K562 (cell line): ENCODE data around the gene PSMB11. TPM values are rescaled to one million over a fixed set of nuclear protein-coding genes. Genes with fewer than 3 reads are reported as not detected.

Source experiments
- ATF4 ChIP-seq: fragments of 450-650 bp; formaldehyde crosslinking; IDR thresholded peaks from 2 replicates; pipeline ENCODE4 v1.4.0; 2022; ENCODE audit warnings: mild to moderate bottlenecking, moderate library complexity
- BCL6 ChIP-seq: fragments of 250-450 bp; sonication (Bioruptor Pico); IDR thresholded peaks from 2 replicates; pipeline ENCODE4 v1.4.0; 2020
- CBFA2T2 ChIP-seq: fragments of 450-650 bp; conservative IDR thresholded peaks from 2 replicates; pipeline ENCODE4 v1.6.1; 2017; ENCODE audit warnings: mild to moderate bottlenecking
- CEBPB ChIP-seq: fragments of 450-650 bp; IDR thresholded peaks from 2 replicates; pipeline ENCODE4 v1.6.1; 2016; ENCODE audit warnings: missing genetic modification characterization, missing compliant biosample characterization
- FOXP1 ChIP-seq: sonication (generic); formaldehyde crosslinking; IDR thresholded peaks from 2 replicates; pipeline ENCODE4 v1.8.0; 2022; ENCODE audit warnings: mild to moderate bottlenecking, missing genetic modification reagents
- HDAC1 ChIP-seq, 2 experiments: fragments of 450-650 bp; IDR thresholded peaks; 2 replicates each; pipeline ENCODE4 v1.6.1; 2016 to 2017; ENCODE audit warnings: inconsistent platforms in 1 of 2, mild to moderate bottlenecking in 1 of 2, moderate library complexity in 1 of 2
- HMG20A ChIP-seq: fragments of 450-650 bp; formaldehyde crosslinking; conservative IDR thresholded peaks from 2 replicates; pipeline ENCODE4 v1.4.0; 2020; ENCODE audit warnings: mild to moderate bottlenecking, mixed read lengths
- ILK ChIP-seq: fragments of 450-650 bp; IDR thresholded peaks from 2 replicates; pipeline ENCODE4 v1.6.1; 2016; ENCODE audit warnings: missing genetic modification characterization, low read depth, mild to moderate bottlenecking, missing compliant biosample characterization, moderate library complexity, borderline replicate concordance
- MAFG ChIP-seq: fragments of 450-650 bp; conservative IDR thresholded peaks from 2 replicates; pipeline ENCODE4 v1.6.1; 2016; ENCODE audit warnings: missing genetic modification characterization, missing compliant biosample characterization
- MXI1 ChIP-seq: IDR thresholded peaks from 2 replicates; pipeline ENCODE4 v1.6.1; 2011; ENCODE audit warnings: low read depth, mild to moderate bottlenecking, improper control_type of control experiment, low read length
- NBN ChIP-seq: fragments of 450-650 bp; IDR thresholded peaks from 2 replicates; pipeline ENCODE4 v1.6.1; 2016; ENCODE audit warnings: low read depth, mild to moderate bottlenecking
- NFYB ChIP-seq: IDR thresholded peaks from 2 replicates; pipeline ENCODE4 v1.6.1; 2011; ENCODE audit warnings: mild to moderate bottlenecking, moderate library complexity; ENCODE audit not compliant: insufficient read length; ENCODE audit errors: extremely low read depth
- POLR3A ChIP-seq: IDR thresholded peaks from 2 replicates; pipeline ENCODE4 v1.6.1; 2011; ENCODE audit warnings: borderline replicate concordance, mild to moderate bottlenecking, moderate library complexity; ENCODE audit not compliant: insufficient read length, insufficient read depth; ENCODE audit errors: extremely low read depth
- SRSF3 ChIP-seq: fragments of 200-400 bp; formaldehyde crosslinking; IDR thresholded peaks from 2 replicates; pipeline ENCODE4 v1.6.1; 2016; ENCODE audit warnings: mild to moderate bottlenecking, low read length, moderate library complexity; ENCODE audit not compliant: insufficient read depth
- TSC22D4 ChIP-seq: fragments of 450-650 bp; IDR thresholded peaks from 2 replicates; pipeline ENCODE4 v1.6.1; 2016; ENCODE audit warnings: missing genetic modification characterization, missing biosample characterization, control low read depth
- ZC3H4 ChIP-seq: sonication (generic); formaldehyde crosslinking; IDR thresholded peaks from 2 replicates; pipeline ENCODE4 v1.9.0; 2021; ENCODE audit warnings: missing genetic modification reagents, borderline replicate concordance
- ZNF24 ChIP-seq: fragments of 450-650 bp; IDR thresholded peaks from 2 replicates; pipeline ENCODE4 v1.6.1; 2016
- ZNF445 ChIP-seq: fragments of 250-450 bp; sonication (Bioruptor Pico); IDR thresholded peaks from 2 replicates; pipeline ENCODE4 v1.4.0; 2020; ENCODE audit warnings: low read depth, mild to moderate bottlenecking, moderate library complexity
- ZNF583 ChIP-seq: fragments of 250-450 bp; sonication (Bioruptor Pico); IDR thresholded peaks from 2 replicates; pipeline ENCODE4 v1.4.0; 2020
- ZNF76 ChIP-seq: fragments of 250-450 bp; sonication (Bioruptor Pico); IDR thresholded peaks from 2 replicates; pipeline ENCODE4 v1.4.0; 2020; ENCODE audit warnings: mild to moderate bottlenecking, moderate library complexity, borderline replicate concordance
- polyA plus RNA-seq, 8 experiments: library from polyadenylated mRNA; depleted of rRNA in 4 of 8; stranded (reverse) in 5 of 8; unstranded in 3 of 8; fragments of >200 nt; fragmentation: Nextera tagmentation in 2 of 8; fragmentation: Illumina TruSeq in 1 of 8; extraction: Ambion mirVana in 2 of 8; extraction: Trizol in 1 of 8; gene quantifications; 2 replicates each; pipeline versions ENCODE4 v1.2.1 to v1.2.3, GENCODE V29; 2011 to 2014; ENCODE audit warnings: inconsistent platforms in 1 of 8, missing spikeins in 1 of 8
- total RNA-seq, 7 experiments: library from RNA; depleted of rRNA in 6 of 7; stranded (reverse); fragments of >200 nt in 6 of 7; fragmentation: Illumina TruSeq in 2 of 7; extraction: Trizol in 2 of 7; gene quantifications; 2 replicates each; pipeline versions ENCODE4 v1.2.1 to v1.2.3, GENCODE V29; 2011 to 2021; ENCODE audit warnings: low replicate concordance in 1 of 7
- TF ChIP-seq, protein P1 (sequence below): sonication (generic); formaldehyde crosslinking; IDR thresholded peaks from 2 replicates; pipeline ENCODE4 v1.9.0; 2022; ENCODE audit warnings: mild to moderate bottlenecking, missing genetic modification reagents
- TF ChIP-seq, protein P2 (sequence below): fragments of 450-650 bp; conservative IDR thresholded peaks from 2 replicates; pipeline ENCODE4 v1.6.1; 2016; ENCODE audit warnings: missing genetic modification characterization, low read depth, mild to moderate bottlenecking, missing compliant biosample characterization, moderate library complexity
- TF ChIP-seq, protein P3 (sequence below): sonication (generic); formaldehyde crosslinking; IDR thresholded peaks from 2 replicates; pipeline ENCODE4 v1.8.0; 2022; ENCODE audit warnings: mild to moderate bottlenecking, missing genetic modification reagents
- TF ChIP-seq, protein P4 (sequence below): fragments of 250-450 bp; sonication (Bioruptor Pico); IDR thresholded peaks from 2 replicates; pipeline ENCODE4 v1.5.1; 2021; ENCODE audit warnings: mild to moderate bottlenecking

The PSMB11 gene
- total and polyA plus RNA-seq, 9 of the 15 experiments (the other 6 are each of a cell fraction or from before 2014, with no cell fraction given): not detected

DNA sequence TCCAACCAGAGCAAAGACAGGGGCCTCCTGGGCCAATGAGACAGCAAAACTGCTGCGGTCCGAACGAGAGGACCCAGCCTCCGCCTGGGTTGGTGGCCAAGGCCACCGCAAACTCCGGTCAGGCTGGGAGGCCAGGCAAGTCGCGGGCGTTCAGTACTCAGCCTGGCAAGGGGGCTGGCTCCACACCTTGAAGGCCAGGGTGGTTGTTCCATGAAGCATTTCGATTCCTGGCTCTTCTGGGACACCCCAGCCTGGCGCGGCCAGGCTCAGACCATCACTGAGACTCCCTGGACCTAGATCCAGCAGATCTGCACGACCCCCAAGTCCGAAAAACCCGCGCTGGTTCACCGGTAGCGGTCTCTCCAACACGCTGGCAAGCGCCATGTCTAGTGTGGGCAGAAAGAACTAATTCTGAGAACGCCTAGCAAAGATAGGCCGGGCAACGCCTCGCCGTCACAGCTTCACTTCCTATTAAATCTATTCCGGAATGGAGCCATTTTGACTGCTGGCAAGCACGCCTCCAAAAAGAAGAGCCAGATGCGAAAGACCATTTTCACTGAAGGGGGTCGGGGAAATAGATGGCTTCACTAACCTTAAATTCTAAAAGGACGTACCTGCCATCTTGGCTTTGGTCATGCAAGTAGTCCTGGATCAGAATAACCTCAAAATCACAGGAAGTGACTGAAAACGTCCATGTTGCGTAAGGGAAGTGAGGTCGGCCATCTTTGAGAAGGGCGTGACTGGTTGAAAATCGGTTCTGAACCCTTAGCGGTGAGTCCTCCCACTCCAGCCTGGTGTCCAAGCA lies 7.3 kb upstream of the PSMB11 start, which contains the start of gene PSMB5 (continued):
- TF ChIP-seq ATF4 (CRISPR knock-in tag) (no peak; the same call in 1 of the 2 replicates), ILK (no peak), ZNF24 (no peak), TSC22D4 (tag) (no peak), CBFA2T2 (no peak), CEBPB (peak; percentile 98), ZNF583 (CRISPR knock-in tag) (no peak), POLR3A (no peak), SRSF3 (no peak), HMG20A (no peak), NBN (no peak), ZNF76 (CRISPR knock-in tag) (no peak), FOXP1 (no peak), MAFG (peak; percentile 91), MXI1 (no peak; the same call in 1 of the 2 replicates), ZNF445 (CRISPR knock-in tag) (no peak), ZC3H4 (CRISPR knock-in tag) (no peak), NFYB (no peak), HDAC1 (IDR thresholded peaks at IDR 0.05) (0 out of 4 replicates have a peak, but pooled peaks of 1 of the 2 experiments have one; percentile 56), BCL6 (no peak)
- TF ChIP-seq, protein P1, sequence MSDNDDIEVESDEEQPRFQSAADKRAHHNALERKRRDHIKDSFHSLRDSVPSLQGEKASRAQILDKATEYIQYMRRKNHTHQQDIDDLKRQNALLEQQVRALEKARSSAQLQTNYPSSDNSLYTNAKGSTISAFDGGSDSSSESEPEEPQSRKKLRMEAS (CRISPR knock-in tag): peak; percentile 75
- TF ChIP-seq, protein P2, sequence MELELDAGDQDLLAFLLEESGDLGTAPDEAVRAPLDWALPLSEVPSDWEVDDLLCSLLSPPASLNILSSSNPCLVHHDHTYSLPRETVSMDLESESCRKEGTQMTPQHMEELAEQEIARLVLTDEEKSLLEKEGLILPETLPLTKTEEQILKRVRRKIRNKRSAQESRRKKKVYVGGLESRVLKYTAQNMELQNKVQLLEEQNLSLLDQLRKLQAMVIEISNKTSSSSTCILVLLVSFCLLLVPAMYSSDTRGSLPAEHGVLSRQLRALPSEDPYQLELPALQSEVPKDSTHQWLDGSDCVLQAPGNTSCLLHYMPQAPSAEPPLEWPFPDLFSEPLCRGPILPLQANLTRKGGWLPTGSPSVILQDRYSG (tag): peak; percentile 94
- TF ChIP-seq, protein P3, sequence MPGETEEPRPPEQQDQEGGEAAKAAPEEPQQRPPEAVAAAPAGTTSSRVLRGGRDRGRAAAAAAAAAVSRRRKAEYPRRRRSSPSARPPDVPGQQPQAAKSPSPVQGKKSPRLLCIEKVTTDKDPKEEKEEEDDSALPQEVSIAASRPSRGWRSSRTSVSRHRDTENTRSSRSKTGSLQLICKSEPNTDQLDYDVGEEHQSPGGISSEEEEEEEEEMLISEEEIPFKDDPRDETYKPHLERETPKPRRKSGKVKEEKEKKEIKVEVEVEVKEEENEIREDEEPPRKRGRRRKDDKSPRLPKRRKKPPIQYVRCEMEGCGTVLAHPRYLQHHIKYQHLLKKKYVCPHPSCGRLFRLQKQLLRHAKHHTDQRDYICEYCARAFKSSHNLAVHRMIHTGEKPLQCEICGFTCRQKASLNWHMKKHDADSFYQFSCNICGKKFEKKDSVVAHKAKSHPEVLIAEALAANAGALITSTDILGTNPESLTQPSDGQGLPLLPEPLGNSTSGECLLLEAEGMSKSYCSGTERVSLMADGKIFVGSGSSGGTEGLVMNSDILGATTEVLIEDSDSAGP (CRISPR knock-in tag): no peak
- TF ChIP-seq, protein P4, sequence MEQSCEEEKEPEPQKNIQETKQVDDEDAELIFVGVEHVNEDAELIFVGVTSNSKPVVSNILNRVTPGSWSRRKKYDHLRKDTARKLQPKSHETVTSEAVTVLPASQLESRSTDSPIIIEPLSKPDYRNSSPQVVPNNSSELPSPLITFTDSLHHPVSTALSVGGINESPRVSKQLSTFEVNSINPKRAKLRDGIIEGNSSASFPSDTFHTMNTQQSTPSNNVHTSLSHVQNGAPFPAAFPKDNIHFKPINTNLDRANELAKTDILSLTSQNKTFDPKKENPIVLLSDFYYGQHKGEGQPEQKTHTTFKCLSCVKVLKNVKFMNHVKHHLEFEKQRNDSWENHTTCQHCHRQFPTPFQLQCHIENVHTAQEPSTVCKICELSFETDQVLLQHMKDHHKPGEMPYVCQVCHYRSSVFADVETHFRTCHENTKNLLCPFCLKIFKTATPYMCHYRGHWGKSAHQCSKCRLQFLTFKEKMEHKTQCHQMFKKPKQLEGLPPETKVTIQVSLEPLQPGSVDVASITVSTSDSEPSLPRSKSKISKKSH (CRISPR knock-in tag): no peak
